OCI-LY1 (cell line): Measurements from ENCODE around the gene ROR1.

ENCODE experiments used
- H2AFZ ChIP-seq: fragments of 200-600 bp; sonication (generic), shearing (Covaris generic); 2 replicates; pipeline ENCODE4 v1.6.0; 2014; ENCODE audit warnings: antibody characterized with exemption, mild to moderate bottlenecking, low read length
- H3F3A ChIP-seq: fragments of 200-600 bp; sonication (generic), shearing (Covaris generic); 2 replicates; pipeline ENCODE4 v1.6.0; 2014; ENCODE audit warnings: mild to moderate bottlenecking, antibody characterized with exemption, low read length, moderate library complexity; ENCODE audit not compliant: insufficient read depth
- H3K27ac ChIP-seq: fragments of 200-600 bp; sonication (generic); 2 replicates; pipeline ENCODE4 v1.5.1; 2014; ENCODE audit warnings: low read length, mixed run types, mild to moderate bottlenecking, low read depth; ENCODE audit not compliant: poor library complexity, severe bottlenecking
- H3K27me3 ChIP-seq: fragments of 200-600 bp; sonication (generic); 2 replicates; pipeline ENCODE4 v1.6.0; 2014; ENCODE audit warnings: antibody characterized with exemption, mild to moderate bottlenecking, low read length, moderate library complexity; ENCODE audit not compliant: insufficient read depth
- H3K36me3 ChIP-seq: fragments of 200-600 bp; sonication (generic); 2 replicates; pipeline ENCODE4 v1.6.1; 2014; ENCODE audit warnings: mild to moderate bottlenecking, antibody characterized with exemption, low read length, moderate library complexity, mixed read lengths; ENCODE audit not compliant: insufficient read depth
- H3K4me1 ChIP-seq: fragments of 200-600 bp; sonication (generic); 2 replicates; pipeline ENCODE4 v1.5.1; 2014; ENCODE audit warnings: mild to moderate bottlenecking, low read length, moderate library complexity; ENCODE audit not compliant: insufficient read depth, severe bottlenecking
- H3K4me2 ChIP-seq: fragments of 200-600 bp; sonication (generic), shearing (Covaris generic); 2 replicates; pipeline ENCODE4 v1.6.1; 2014; ENCODE audit warnings: low read length
- H3K4me3 ChIP-seq: fragments of 200-600 bp; sonication (generic); 2 replicates; pipeline ENCODE4 v1.5.1; 2014; ENCODE audit warnings: low read length, low read depth, mild to moderate bottlenecking, mixed read lengths; ENCODE audit not compliant: poor library complexity, severe bottlenecking
- H3K79me2 ChIP-seq: fragments of 200-600 bp; shearing (Covaris generic); 2 replicates; pipeline ENCODE4 v1.6.1; 2016; ENCODE audit warnings: mixed run types, low read length, mixed read lengths; ENCODE audit not compliant: insufficient read depth
- H3K9ac ChIP-seq: fragments of 200-600 bp; sonication (generic), shearing (Covaris generic); 2 replicates; pipeline ENCODE4 v1.6.1; 2014; ENCODE audit warnings: mild to moderate bottlenecking, low read length, mixed read lengths
- H3K9me2 ChIP-seq: fragments of 200-600 bp; sonication (generic), shearing (Covaris generic); 2 replicates; pipeline ENCODE4 v1.6.1; 2014; ENCODE audit warnings: low read depth, mild to moderate bottlenecking, low read length, mixed read lengths
- H3K9me3 ChIP-seq: fragments of 200-600 bp; shearing (Covaris generic); 2 replicates; pipeline ENCODE4 v1.6.1; 2014; ENCODE audit warnings: low read length, mixed read lengths
- H4K20me1 ChIP-seq: fragments of 200-600 bp; sonication (generic), shearing (Covaris generic); 2 replicates; pipeline ENCODE4 v1.6.0; 2016; ENCODE audit warnings: mild to moderate bottlenecking, low read length; ENCODE audit not compliant: insufficient read depth
- EZH2 ChIP-seq: fragments of 200-600 bp; sonication (generic), shearing (Covaris generic); IDR thresholded peaks from 2 replicates; pipeline ENCODE4 v1.8.0; 2017; ENCODE audit warnings: borderline replicate concordance, mixed run types, mild to moderate bottlenecking, antibody characterized with exemption, low read length, moderate library complexity, mixed read lengths
- TF ChIP-seq, protein P1 (sequence below): fragments of 200-600 bp; sonication (generic), shearing (Covaris generic); IDR thresholded peaks from 2 replicates; pipeline ENCODE4 v1.5.1; 2017; ENCODE audit warnings: mild to moderate bottlenecking, antibody characterized with exemption, low read length, moderate library complexity, mixed read lengths

Gene ROR1

DNA sequence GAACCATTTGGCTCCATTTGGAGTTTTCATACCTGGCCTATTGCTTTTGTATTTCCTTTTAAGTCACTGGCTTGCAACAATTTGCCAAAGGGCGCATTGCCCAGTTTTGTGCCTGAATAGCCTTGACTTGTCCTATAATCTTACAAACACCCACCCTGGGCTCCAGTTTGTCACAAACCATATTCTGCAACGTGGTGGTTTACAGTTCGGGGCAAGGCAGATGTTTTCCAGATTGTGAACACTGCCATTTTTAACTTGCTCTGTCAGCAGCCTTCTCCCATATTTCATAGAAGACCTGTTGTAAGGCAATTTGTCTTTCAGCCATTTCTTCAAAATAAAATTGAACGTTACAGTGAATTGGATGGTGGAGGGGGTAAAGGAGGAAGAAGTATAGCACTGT, 376.4 kb downstream of the ROR1 start:
- Histone ChIP-seq H3K9me2 (no peaks in the 10 kb centered on the region), H3K9ac (no peak overlapping the region), H3K79me2 (no peaks in the 10 kb centered on the region), H3K9me3 (no peaks in the 10 kb centered on the region), H3K4me2 (no peak overlapping the region), H3K27ac (no peak overlapping the region), H3K4me1 (no peaks in the 10 kb centered on the region), H3K27me3 (no peaks in the 10 kb centered on the region), H4K20me1 (no peaks in the 10 kb centered on the region), H2AFZ (no peak overlapping the region), H3F3A (no peaks in the 10 kb centered on the region), H3K4me3 (no peak overlapping the region), H3K36me3 (no peaks in the 10 kb centered on the region)
- no peak for TF ChIP-seq EZH2
- TF ChIP-seq, protein P1, sequence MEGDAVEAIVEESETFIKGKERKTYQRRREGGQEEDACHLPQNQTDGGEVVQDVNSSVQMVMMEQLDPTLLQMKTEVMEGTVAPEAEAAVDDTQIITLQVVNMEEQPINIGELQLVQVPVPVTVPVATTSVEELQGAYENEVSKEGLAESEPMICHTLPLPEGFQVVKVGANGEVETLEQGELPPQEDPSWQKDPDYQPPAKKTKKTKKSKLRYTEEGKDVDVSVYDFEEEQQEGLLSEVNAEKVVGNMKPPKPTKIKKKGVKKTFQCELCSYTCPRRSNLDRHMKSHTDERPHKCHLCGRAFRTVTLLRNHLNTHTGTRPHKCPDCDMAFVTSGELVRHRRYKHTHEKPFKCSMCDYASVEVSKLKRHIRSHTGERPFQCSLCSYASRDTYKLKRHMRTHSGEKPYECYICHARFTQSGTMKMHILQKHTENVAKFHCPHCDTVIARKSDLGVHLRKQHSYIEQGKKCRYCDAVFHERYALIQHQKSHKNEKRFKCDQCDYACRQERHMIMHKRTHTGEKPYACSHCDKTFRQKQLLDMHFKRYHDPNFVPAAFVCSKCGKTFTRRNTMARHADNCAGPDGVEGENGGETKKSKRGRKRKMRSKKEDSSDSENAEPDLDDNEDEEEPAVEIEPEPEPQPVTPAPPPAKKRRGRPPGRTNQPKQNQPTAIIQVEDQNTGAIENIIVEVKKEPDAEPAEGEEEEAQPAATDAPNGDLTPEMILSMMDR: no peak

DNA sequence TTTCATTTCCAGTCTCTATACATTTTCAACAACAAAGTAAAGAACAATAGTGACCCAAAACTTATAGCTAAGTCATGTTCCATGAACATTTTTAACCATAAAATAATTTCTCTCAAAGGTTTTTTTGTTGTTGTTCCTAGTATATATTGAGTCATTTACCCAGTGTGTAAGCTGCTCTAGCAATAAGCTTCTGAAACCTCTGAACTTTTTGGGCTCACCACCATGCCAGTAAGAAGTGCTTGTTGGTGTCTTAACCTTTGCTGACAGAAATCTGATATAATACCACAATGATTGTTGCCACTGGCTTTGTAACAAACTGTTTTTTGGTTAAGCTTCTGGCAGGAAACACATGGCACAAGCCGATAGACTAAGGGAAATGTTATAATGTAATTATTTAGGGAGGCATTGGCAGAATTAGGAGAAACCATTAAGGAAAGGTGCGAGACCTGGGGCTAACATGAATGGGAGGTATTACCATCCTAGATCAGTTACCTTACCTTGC, 377.0 kb downstream of the ROR1 start:
- Histone ChIP-seq H2AFZ (no peak overlapping the region), H3K9ac (no peak overlapping the region), H4K20me1 (no peaks in the 10 kb centered on the region), H3K4me2 (no peak overlapping the region), H3K79me2 (no peaks in the 10 kb centered on the region), H3K9me3 (no peaks in the 10 kb centered on the region), H3K9me2 (no peaks in the 10 kb centered on the region), H3K27me3 (no peaks in the 10 kb centered on the region), H3K4me1 (no peaks in the 10 kb centered on the region), H3K4me3 (no peak overlapping the region), H3K27ac (no peak overlapping the region), H3K36me3 (no peaks in the 10 kb centered on the region), H3F3A (no peaks in the 10 kb centered on the region)
- TF ChIP-seq, protein P1: no peak
- TF ChIP-seq EZH2: no peak

DNA sequence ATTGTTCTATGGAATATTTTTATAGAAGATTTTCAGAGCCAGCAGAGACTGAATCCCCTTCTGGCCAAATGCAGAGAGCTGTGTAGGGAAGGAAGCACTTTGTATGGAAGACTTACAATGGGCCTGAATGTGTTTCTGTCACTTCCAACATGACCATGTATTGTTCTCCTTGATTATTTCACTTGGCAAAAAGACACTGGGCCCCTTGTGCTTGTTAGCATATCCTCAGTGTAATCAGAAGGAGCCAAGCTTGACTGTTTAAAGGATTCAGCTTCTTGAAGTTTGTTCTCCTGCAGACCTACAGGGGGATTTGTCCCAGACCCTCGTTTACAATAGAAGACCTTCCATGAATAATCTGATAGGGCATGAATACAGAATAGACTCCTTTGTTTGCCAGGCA, 381.5 kb downstream of the ROR1 start:
- no peaks in the 10 kb centered on the region for H3F3A ChIP-seq
- TF ChIP-seq, protein P1: no peak
- no peak overlapping the region for H3K4me3 ChIP-seq
- no peak overlapping the region for H3K4me2 ChIP-seq
- H3K27ac ChIP-seq: no peak overlapping the region
- H3K9me2 ChIP-seq: no peaks in the 10 kb centered on the region
- H4K20me1 ChIP-seq: no peaks in the 10 kb centered on the region
- H3K9ac ChIP-seq: no peak overlapping the region
- no peaks in the 10 kb centered on the region for H3K9me3 ChIP-seq
- H3K79me2 ChIP-seq: no peaks in the 10 kb centered on the region
- H3K4me1 ChIP-seq: no peaks in the 10 kb centered on the region
- H2AFZ ChIP-seq: no peak overlapping the region
- no peaks in the 10 kb centered on the region for H3K27me3 ChIP-seq
- no peaks in the 10 kb centered on the region for H3K36me3 ChIP-seq
